Psoas muscle (tissue), 8 donors: ENCODE data around the gene RRP9. TPM values are rescaled to one million over a fixed set of nuclear protein-coding genes. Genes with fewer than 3 reads are reported as not detected.
A peak's percentile ranks its signal among the peaks of the same experiment; 100 is the strongest.

Source experiments
- ATAC-seq, 4 donors: fragments of 200-7000 bp; cut with Tn5 transposase; one replicate each; pipeline ENCODE4 v1.9.1; 2020; ENCODE audit warnings: moderate library complexity in 3 of 4, mild to moderate bottlenecking in 2 of 4
- DNase-seq, 2 donors: peaks; one replicate each; pipeline ENCODE4 v3.0.0-alpha.2; 2020
- H3K27ac ChIP-seq: fragments of 200-600 bp; one replicate; pipeline ENCODE4 v1.8.0; 2022
- H3K27me3 ChIP-seq, 3 donors: fragments of 200-600 bp in 1 of 3; one replicate each; pipeline versions ENCODE4 v1.6.1 to v1.8.0; 2013 to 2022; ENCODE audit warnings: low read length in 2 of 3, mild to moderate bottlenecking in 2 of 3, moderate library complexity in 1 of 3; ENCODE audit not compliant: insufficient read depth in 3 of 3
- H3K36me3 ChIP-seq, 2 donors: fragments of 200-600 bp in 1 of 2; one replicate each; pipeline versions ENCODE4 v1.6.1 to v1.8.0; 2013 to 2022; ENCODE audit warnings: low read depth in 1 of 2, mild to moderate bottlenecking in 1 of 2, moderate library complexity in 1 of 2; ENCODE audit not compliant: insufficient read depth in 1 of 2
- H3K4me1 ChIP-seq: fragments of 200-600 bp; one replicate; pipeline ENCODE4 v1.8.0; 2022
- H3K4me3 ChIP-seq: fragments of 200-600 bp; one replicate; pipeline ENCODE4 v1.8.0; 2022; ENCODE audit warnings: mild to moderate bottlenecking
- H3K9me3 ChIP-seq: fragments of 200-600 bp; one replicate; pipeline ENCODE4 v1.8.0; 2022
- WGBS, 3 donors: extraction: QIAGEN DNeasy Blood & Tissue Kit; methylation state at CpG; one replicate each; pipeline versions ENCODE4 v1.1.6 to v1.1.7; 2013; 5-methylcytosine and 5-hydroxymethylcytosine counted together
- intact Hi-C, 2 donors: fragments of 100-400 bp; cut with DNase I; formaldehyde crosslinking; loops; one replicate each; pipeline versions ENCODE4 v1.11.0 to v1.14.2; 2022
- polyA plus RNA-seq, 3 donors: library from polyadenylated mRNA; stranded (reverse); fragments of 200-250 nt; gene quantifications; one replicate each; pipeline ENCODE4 v1.2.3, GENCODE V29; 2013
- total RNA-seq, 4 donors: library from RNA; stranded (reverse); fragmentation: NEBNext Ultra II Directional in 2 of 4; extraction: Animal tissue kit (Norgen Biotek cat#: 25700) in 2 of 4; gene quantifications; one replicate each; pipeline versions ENCODE4 v1.2.1 to v1.2.4, GENCODE V29; 2021 to 2023
- TF ChIP-seq, protein P1 (sequence below): fragments of 200-600 bp; IDR thresholded peaks from one replicate; pipeline ENCODE4 v1.8.0; 2022; ENCODE audit warnings: antibody characterized with exemption
- donor health status: healthy with polysubstance abuse.
- donor health status: DM: no; HTN: no; CAD: no; lungs with moderate emphysema.
- donor health status: Bipolar disorder and iron deficiency.
- donor health status: healthy.
- donor health status: DM: yes; HTN: yes; CAD: no.
- donor health status: DM: no; HTN: no; CAD: no.
- donor health status: DM: no; HTN: no; CAD: no.
- donor health status: DM: yes; HTN: yes; CAD: no.

The RRP9 gene
- total and polyA plus RNA-seq, 7 donors, result 19.9 to 61.4 (median 28.2) TPM

- Histone ChIP-seq H3K4me1 (peaks cover 20% of the 10 kb centered on the region), H3K36me3 (peaks cover 0 to 11% of the 10 kb centered on the region in 2 donors), H3K27ac (no peak overlapping the region), H3K4me3 (no peak overlapping the region), H3K27me3 (no peaks in the 10 kb centered on the region), H3K9me3 (no peaks in the 10 kb centered on the region)
- intact Hi-C loops, result no loop called here
- ATAC-seq, result no peak
- DNase-seq, result no peak
- 83 to 87% (median 85%) methylated on average over 12 of the region's 12 CpGs for WGBS, 3 donors
- TF ChIP-seq, protein P1, sequence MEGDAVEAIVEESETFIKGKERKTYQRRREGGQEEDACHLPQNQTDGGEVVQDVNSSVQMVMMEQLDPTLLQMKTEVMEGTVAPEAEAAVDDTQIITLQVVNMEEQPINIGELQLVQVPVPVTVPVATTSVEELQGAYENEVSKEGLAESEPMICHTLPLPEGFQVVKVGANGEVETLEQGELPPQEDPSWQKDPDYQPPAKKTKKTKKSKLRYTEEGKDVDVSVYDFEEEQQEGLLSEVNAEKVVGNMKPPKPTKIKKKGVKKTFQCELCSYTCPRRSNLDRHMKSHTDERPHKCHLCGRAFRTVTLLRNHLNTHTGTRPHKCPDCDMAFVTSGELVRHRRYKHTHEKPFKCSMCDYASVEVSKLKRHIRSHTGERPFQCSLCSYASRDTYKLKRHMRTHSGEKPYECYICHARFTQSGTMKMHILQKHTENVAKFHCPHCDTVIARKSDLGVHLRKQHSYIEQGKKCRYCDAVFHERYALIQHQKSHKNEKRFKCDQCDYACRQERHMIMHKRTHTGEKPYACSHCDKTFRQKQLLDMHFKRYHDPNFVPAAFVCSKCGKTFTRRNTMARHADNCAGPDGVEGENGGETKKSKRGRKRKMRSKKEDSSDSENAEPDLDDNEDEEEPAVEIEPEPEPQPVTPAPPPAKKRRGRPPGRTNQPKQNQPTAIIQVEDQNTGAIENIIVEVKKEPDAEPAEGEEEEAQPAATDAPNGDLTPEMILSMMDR, result no peak
Observed at GRCh38 chr3:51986010-51986947, 44.6 kb upstream of the RRP9 start.

GRCh38 chr3:51985063-51985462 is 43.4 kb upstream of the RRP9 start:
- Histone ChIP-seq H3K36me3 (peaks cover 0 to 9% of the 10 kb centered on the region in 2 donors), H3K27me3 (no peaks in the 10 kb centered on the region), H3K4me1 (peaks cover 20% of the 10 kb centered on the region), H3K27ac (peak overlapping the region; percentile 96), H3K4me3 (no peak overlapping the region), H3K9me3 (no peaks in the 10 kb centered on the region)
- TF ChIP-seq, protein P1, result no peak
- ATAC-seq (no peak), DNase-seq (no peak)
- intact Hi-C loops, result no loop called here
- WGBS, 3 donors, result 77 to 90% (median 81%) methylated on average over 6 of the region's 6 CpGs

- no peak for DNase-seq
- peak overlapping the region; percentile 96 for H3K27ac ChIP-seq
- intact Hi-C loops, result loop anchor here in 1 of 2 donors (5.0 kb wide), 1 partner anchor 482 kb away; the partner anchor contains the start of gene DCAF1
Observed at GRCh38 chr3:51984269-51984647, 42.6 kb upstream of the RRP9 start.

GRCh38 chr3:51983578-51984268 is 42.0 kb upstream of the RRP9 start:
- H3K27ac ChIP-seq, result peak overlapping the region; percentile 96
- TF ChIP-seq, protein P1, result no peak
- no peaks in the 10 kb centered on the region for H3K27me3 ChIP-seq
- peak overlapping the region; percentile 84 for H3K4me3 ChIP-seq
- DNase-seq (no peak), ATAC-seq (peak in 1 of 4 donors; percentile 1)
- 70 to 74% (median 70%) methylated on average over 22 of the region's 22 CpGs for WGBS, 3 donors
- H3K36me3 ChIP-seq, result peaks cover 0 to 6% of the 10 kb centered on the region in 2 donors
- peaks cover 20% of the 10 kb centered on the region for H3K4me1 ChIP-seq
- intact Hi-C loops, result loop anchor here in 1 of 2 donors (5.0 kb wide), 1 partner anchor 481 kb away; the partner anchor contains the start of gene DCAF1
- no peaks in the 10 kb centered on the region for H3K9me3 ChIP-seq

More at GRCh38 chr3:51984269-51984647, 42.6 kb upstream of the RRP9 start:
- Histone ChIP-seq H3K4me3 (peak overlapping the region; percentile 84), H3K4me1 (peaks cover 20% of the 10 kb centered on the region), H3K9me3 (no peaks in the 10 kb centered on the region), H3K27me3 (no peaks in the 10 kb centered on the region), H3K36me3 (peaks cover 0 to 8% of the 10 kb centered on the region in 2 donors)
- ATAC-seq, result no peak
- TF ChIP-seq, protein P1, result no peak
